ENCODE results near the gene SOX5.
"Not testable (repeated sequence)": the region's sequence is repeated elsewhere in the genome, so short reads cannot be mapped to it uniquely, and the experiment has no call there.

SOX5 gene

DNA sequence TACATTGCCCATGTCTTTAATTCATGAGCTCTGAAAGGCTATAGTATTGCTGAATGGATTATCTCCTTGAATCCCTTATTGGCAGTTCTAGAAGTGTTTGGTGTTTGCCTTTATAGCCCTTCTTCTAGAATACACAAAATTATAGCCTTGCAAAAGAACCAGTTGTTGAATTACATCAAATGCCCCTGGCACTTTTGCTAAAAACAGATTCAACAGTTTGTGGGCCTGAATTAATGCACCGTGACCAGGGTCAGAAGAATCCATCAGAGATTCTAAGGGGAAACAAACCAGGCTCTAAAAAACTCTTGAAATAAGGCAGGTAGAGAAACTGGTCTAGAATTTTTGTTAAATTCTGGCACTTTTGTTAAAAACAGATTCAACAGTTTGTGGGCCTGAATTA is 197.8 kb downstream of the SOX5 start:
- no peak for DNase-seq

- DNase-seq: no peak
Observed at GRCh38 chr12:23750923-23751322, 198.5 kb downstream of the SOX5 start.

DNA sequence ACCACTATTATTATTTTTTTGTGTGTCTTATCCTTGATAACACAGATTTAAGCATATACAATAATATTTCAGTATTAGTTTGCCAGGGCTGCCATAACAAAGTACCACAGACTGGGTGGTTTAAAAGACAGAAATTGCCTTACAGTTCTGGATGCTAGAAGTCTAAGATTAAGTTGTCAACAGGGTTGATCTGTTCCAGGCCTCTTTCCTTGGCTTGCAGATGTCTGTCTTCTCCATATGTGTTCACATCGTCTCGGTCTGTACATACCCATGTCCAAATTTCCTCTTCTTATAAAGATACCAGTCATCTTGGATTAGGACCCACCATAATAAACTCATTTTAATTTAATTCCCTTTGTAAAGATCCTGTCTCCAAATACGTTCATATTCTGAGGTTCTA is 204.8 kb downstream of the SOX5 start:
- no peak for DNase-seq

DNA sequence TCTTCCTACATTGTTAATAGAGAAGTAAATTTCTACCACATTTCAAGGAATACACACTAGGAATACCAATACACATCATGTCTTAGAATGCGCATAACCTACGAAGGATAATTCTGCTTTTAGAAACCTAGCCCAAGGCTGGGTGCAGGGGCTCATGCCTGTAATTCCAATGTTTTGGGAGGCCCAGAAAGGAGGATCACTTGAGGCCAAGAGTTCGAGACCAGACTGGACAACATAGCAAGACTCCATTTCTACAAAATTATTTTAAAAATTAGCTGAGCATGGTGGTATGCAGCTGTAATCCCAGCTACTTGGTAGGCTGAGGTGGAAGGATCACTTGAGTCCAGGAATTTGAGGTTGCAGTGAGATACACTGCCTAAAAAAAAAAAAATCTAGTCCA is 206.9 kb downstream of the SOX5 start:
- no peak for DNase-seq

GRCh38 chr12:23731493-23731892 is 218.0 kb downstream of the SOX5 start:
- no peak for DNase-seq

- no peak for DNase-seq
Observed at GRCh38 chr12:23731035-23731434, 218.4 kb downstream of the SOX5 start.

- no peak for DNase-seq
Observed at GRCh38 chr12:23729359-23729758, 220.1 kb downstream of the SOX5 start.

GRCh38 chr12:23726646-23727045 is 222.8 kb downstream of the SOX5 start:
- DNase-seq: no peak

DNA sequence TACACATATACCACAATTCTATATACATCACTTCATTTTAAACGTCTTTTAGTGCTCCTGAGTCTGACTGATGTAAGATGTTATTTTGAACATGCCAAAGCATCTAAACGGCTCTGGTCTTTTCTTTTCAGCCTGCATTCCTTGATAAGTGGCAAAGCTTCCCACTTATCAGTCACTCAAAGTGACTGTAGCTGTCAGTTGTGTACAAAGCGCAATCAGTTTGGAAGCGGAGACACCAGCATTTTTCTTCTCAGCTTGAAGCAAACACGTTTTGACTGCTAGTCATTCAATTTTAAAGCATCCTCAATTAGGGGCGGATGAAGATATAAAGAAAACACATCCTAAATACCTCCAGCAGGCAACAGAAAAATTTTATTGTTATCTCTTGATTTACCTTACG is 226.8 kb downstream of the SOX5 start:
- no peak for DNase-seq

- DNase-seq: no peak
Observed at GRCh38 chr12:23721268-23721667, 228.2 kb downstream of the SOX5 start.

DNA sequence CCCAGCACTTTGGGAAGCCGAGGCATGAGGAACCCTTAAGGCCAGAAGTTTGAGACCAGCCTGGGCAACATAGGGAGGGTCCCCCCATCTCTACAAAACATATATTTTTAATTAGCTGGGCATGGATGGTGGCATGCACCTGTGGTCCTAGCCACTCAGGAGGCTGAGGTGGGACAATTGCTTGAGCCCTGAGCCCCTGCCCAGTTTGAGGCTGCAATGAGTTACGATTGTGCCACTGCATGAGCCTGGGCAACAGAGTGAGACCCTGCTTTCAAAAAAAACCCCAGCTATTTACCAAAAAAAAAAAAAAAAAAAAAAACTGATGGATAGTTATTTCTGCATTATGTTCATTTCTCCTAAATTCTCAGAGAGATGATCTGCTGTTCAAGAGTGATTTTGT is 230.0 kb downstream of the SOX5 start:
- DNase-seq: no peak

GRCh38 chr12:23710361-23710760 is 239.1 kb downstream of the SOX5 start:
- DNase-seq: not testable (repeated sequence)

- no peak for DNase-seq
Observed at GRCh38 chr12:23708185-23708837, 241.2 kb downstream of the SOX5 start.

DNA sequence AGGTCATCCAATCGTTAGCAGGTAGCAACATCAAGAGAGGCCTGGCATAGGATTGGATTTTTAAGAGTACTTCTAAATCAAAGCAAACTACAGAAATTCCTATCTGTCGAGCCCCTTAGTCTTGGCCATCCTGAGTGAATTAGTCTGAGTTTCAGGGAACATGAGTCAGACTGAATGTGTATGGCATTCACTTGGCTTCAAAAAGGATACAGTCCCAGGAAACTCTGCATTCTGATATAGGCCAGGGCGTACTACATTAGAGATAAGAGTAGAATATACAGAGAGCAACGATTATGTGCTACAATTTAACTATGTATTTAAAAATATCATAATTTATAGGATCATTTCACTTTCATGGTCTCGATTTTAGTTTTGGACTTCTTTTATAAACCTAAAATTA is 242.2 kb downstream of the SOX5 start:
- DNase-seq: no peak

- no peak for DNase-seq
Observed at GRCh38 chr12:23704992-23705943, 244.2 kb downstream of the SOX5 start.

DNA sequence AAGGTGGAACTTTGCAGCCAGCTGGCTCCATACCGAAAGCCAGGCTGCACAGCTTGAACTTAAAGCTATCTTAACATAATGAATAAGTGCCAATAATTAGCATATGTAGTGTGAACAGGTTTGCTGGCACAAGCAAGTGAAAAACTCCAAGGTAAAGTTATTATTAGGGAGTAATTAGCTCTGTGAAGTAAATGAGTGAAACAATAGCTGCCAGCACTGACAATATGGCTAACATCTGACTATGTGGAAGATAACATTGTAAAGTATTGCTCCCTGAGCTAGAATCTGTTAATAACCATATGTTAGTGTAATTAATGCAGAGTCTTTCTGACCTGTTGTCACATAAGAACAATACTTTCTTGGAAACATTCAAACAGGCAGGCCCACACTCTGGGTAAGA is 246.4 kb downstream of the SOX5 start:
- no peak for DNase-seq

- no peak for DNase-seq
Observed at GRCh38 chr12:23699031-23699430, 250.4 kb downstream of the SOX5 start.

- DNase-seq: no peak
Observed at GRCh38 chr12:23694920-23695319, 254.6 kb downstream of the SOX5 start.

- DNase-seq: no peak
Observed at GRCh38 chr12:23694307-23694706, 255.2 kb downstream of the SOX5 start.

GRCh38 chr12:23687947-23688346 is 261.5 kb downstream of the SOX5 start:
- no peak for DNase-seq

GRCh38 chr12:23686095-23686494 is 263.4 kb downstream of the SOX5 start:
- DNase-seq: no peak

GRCh38 chr12:23684121-23684520 is 265.3 kb downstream of the SOX5 start:
- DNase-seq: no peak

DNA sequence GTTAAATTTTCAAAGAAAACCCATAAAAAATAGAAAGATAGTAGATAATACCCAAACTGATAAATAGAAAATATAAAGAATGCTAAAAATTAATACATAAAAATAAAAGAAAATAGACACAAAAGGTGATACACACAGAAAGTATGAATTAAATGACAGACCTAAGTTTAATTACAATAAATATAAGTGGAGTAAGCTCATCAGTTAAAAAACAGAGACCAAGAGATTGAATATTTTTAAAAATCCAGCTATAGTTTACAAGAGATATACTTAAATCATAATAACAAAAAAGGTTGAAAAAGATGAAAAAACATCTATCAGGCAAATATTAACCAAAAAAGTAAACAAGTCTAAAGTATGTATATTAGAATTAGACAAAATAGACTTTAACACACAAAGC is 268.2 kb downstream of the SOX5 start:
- DNase-seq: no peak

DNA sequence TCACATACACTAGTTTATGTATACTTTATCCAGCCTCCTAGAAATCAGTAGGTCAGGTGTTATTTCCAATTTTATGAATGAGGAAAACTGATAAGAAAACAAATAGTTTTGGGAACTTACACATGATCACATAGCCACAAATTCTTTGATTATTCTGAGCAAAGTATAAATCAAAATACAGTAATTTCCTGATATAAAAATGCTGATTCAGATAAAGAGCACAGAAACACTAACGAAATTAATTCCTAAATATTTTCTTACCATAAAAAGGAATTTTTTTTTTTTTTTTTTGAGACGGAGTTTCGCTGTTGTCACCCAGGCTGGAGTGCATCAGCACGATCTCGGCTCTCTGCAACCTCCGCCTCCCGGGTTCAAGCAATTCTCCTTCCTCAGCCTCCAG is 275.4 kb downstream of the SOX5 start:
- DNase-seq: no peak
